GM12878 (cell line): Measurements from ENCODE around the gene RTP5. TPM values are rescaled to one million over a fixed set of nuclear protein-coding genes. Genes with fewer than 3 reads are reported as not detected.
A peak's percentile ranks its signal among the peaks of the same experiment; 100 is the strongest.

ENCODE experiments used
- BHLHE40 ChIP-seq, 2 experiments: fragments of 450-650 bp in 1 of 2; IDR thresholded peaks; 2 replicates each; pipeline ENCODE4 v1.6.1; 2011 to 2017; ENCODE audit warnings: low read depth in 2 of 2, borderline replicate concordance in 1 of 2, improper control_type of control experiment in 1 of 2, low read length in 1 of 2, mild to moderate bottlenecking in 1 of 2
- CEBPB ChIP-seq, 2 experiments: fragments of 150-350 bp in 1 of 2; IDR thresholded peaks; 2 replicates each; pipeline ENCODE4 v1.6.1; 2012 to 2014; ENCODE audit warnings: low read depth in 2 of 2, low read length in 2 of 2, borderline replicate concordance in 1 of 2, inconsistent platforms in 1 of 2
- CHD2 ChIP-seq: IDR thresholded peaks from 2 replicates; pipeline ENCODE4 v1.6.1; 2011; ENCODE audit warnings: low read depth, low read length, improper control_type of control experiment, borderline replicate concordance
- CTCF ChIP-seq, 3 experiments: IDR thresholded peaks in 2 of 3; conservative IDR thresholded peaks in 1 of 3; 2 replicates each; pipeline ENCODE4 v1.5.1; 2011; ENCODE audit warnings: low read depth in 3 of 3, low read length in 3 of 3, mild to moderate bottlenecking in 3 of 3, control low read depth in 2 of 3, moderate library complexity in 2 of 3, inconsistent platforms in 1 of 3, mixed read lengths in 1 of 3; ENCODE audit not compliant: control insufficient read depth in 2 of 3, insufficient read depth in 1 of 3; ENCODE audit errors: extremely low read depth in 1 of 3
- E4F1 ChIP-seq: fragments of 450-650 bp; IDR thresholded peaks from 2 replicates; pipeline ENCODE4 v1.6.1; 2018; ENCODE audit warnings: borderline replicate concordance, mild to moderate bottlenecking; ENCODE audit not compliant: partially characterized antibody
- ETV6 ChIP-seq, 2 experiments: fragments of 450-650 bp in 1 of 2; IDR thresholded peaks in 1 of 2; conservative IDR thresholded peaks in 1 of 2; 2 replicates each; pipeline ENCODE4 v1.6.1; 2014; ENCODE audit warnings: antibody characterized with exemption in 1 of 2, borderline replicate concordance in 1 of 2, low read depth in 1 of 2, mild to moderate bottlenecking in 1 of 2, moderate library complexity in 1 of 2
- EZH2 ChIP-seq: IDR thresholded peaks from 2 replicates; pipeline ENCODE4 v1.6.1; 2012; ENCODE audit warnings: low read depth, mild to moderate bottlenecking, control low read depth, inconsistent platforms, low read length, borderline replicate concordance; ENCODE audit not compliant: control insufficient read depth
- HCFC1 ChIP-seq: fragments of 150-350 bp; IDR thresholded peaks from 2 replicates; pipeline ENCODE4 v1.6.1; 2014; ENCODE audit warnings: low read length
- NFYB ChIP-seq: IDR thresholded peaks from 2 replicates; pipeline ENCODE4 v1.6.1; 2011; ENCODE audit warnings: low read depth, mild to moderate bottlenecking, low read length, improper control_type of control experiment, moderate library complexity; ENCODE audit not compliant: insufficient read depth
- PAX8 ChIP-seq: fragments of 450-650 bp; IDR thresholded peaks from 2 replicates; pipeline ENCODE4 v1.6.1; 2017; ENCODE audit warnings: mild to moderate bottlenecking, moderate library complexity
- PKNOX1 ChIP-seq: fragments of 450-650 bp; IDR thresholded peaks from 2 replicates; pipeline ENCODE4 v1.6.1; 2016; ENCODE audit warnings: mild to moderate bottlenecking
- RAD51 ChIP-seq: fragments of 450-650 bp; IDR thresholded peaks from 2 replicates; pipeline ENCODE4 v1.6.1; 2016; ENCODE audit warnings: moderate library complexity, mild to moderate bottlenecking, inconsistent platforms
- REST ChIP-seq: IDR thresholded peaks from 2 replicates; pipeline ENCODE4 v1.6.1; 2012; ENCODE audit warnings: mild to moderate bottlenecking, low read depth, low read length
- RFX5 ChIP-seq: IDR thresholded peaks from 2 replicates; pipeline ENCODE4 v1.6.1; 2011; ENCODE audit warnings: low read depth, low read length, improper control_type of control experiment
- TCF7 ChIP-seq: IDR thresholded peaks from 2 replicates; pipeline ENCODE4 v1.6.1; 2014; ENCODE audit warnings: antibody characterized with exemption, borderline replicate concordance
- YY1 ChIP-seq: IDR thresholded peaks from 2 replicates; pipeline ENCODE4 v1.6.1; 2011; ENCODE audit warnings: low read depth, mild to moderate bottlenecking, low read length
- ZBED1 ChIP-seq: IDR thresholded peaks from 2 replicates; pipeline ENCODE4 v1.6.1; 2016; ENCODE audit warnings: borderline replicate concordance
- ZBTB33 ChIP-seq: fragments of 450-650 bp; IDR thresholded peaks from 2 replicates; pipeline ENCODE4 v1.6.1; 2017; ENCODE audit warnings: mild to moderate bottlenecking
- ZNF217 ChIP-seq: fragments of 450-650 bp; IDR thresholded peaks from 2 replicates; pipeline ENCODE4 v1.6.1; 2017; ENCODE audit warnings: antibody characterized with exemption, mild to moderate bottlenecking
- polyA plus RNA-seq, 11 experiments: library from polyadenylated mRNA; depleted of rRNA in 4 of 11; unstranded in 6 of 11; stranded (reverse) in 5 of 11; fragments of >200 nt; fragmentation: Nextera tagmentation in 4 of 11; fragmentation: Illumina TruSeq in 1 of 11; extraction: Ambion mirVana in 4 of 11; extraction: Trizol in 1 of 11; gene quantifications; 1 replicate in 1 of 11; 2 replicates in 10 of 11; pipeline versions ENCODE4 v1.2.1 to v1.2.3, GENCODE V29; 2011 to 2016; ENCODE audit warnings: inconsistent platforms in 2 of 11, missing spikeins in 2 of 11, low read depth in 1 of 11
- total RNA-seq, 4 experiments: library from RNA; depleted of rRNA in 3 of 4; stranded (reverse); fragments of >200 nt in 3 of 4; fragmentation: Illumina TruSeq in 1 of 4; extraction: Trizol in 1 of 4; gene quantifications; 2 replicates each; pipeline versions ENCODE4 v1.2.1 to v1.2.3, GENCODE V29; 2013 to 2021

The RTP5 gene
- total and polyA plus RNA-seq, 10 of the 15 experiments (the other 5 are each of a cell fraction or from before 2014, with no cell fraction given) = 0.05 TPM; not detected in 9

GRCh38 chr2:241863536-241863954, 6.0 kb upstream of the RTP5 start (continued):
- no peak for TF ChIP-seq TCF7
- no peak for TF ChIP-seq PKNOX1
- no peak for TF ChIP-seq ZBED1
- no peak for TF ChIP-seq REST
- TF ChIP-seq E4F1 = no peak
- no peak for TF ChIP-seq RAD51
- TF ChIP-seq CHD2 = 0 out of 2 replicates have a peak, but pooled peaks have one; percentile 35
- no peak for TF ChIP-seq EZH2
- TF ChIP-seq NFYB = no peak
- TF ChIP-seq CTCF (IDR thresholded peaks at IDR 0.05 in 2 of 3, conservative IDR thresholded peaks at IDR 0.05 in 1 of 3; ENCODE audit: control insufficient read depth in 2 of 3, extremely low read depth in 1 of 3, insufficient read depth in 1 of 3, low read depth in 3 of 3, low read length in 3 of 3) = no peak
- TF ChIP-seq HCFC1 = no peak
- TF ChIP-seq BHLHE40 (IDR thresholded peaks at IDR 0.05; ENCODE audit: borderline replicate concordance in 1 of 2, low read depth in 2 of 2, low read length in 1 of 2) = peak in 1 of 2 experiments; percentile 53; a peak in 2 of 4 replicates
- peak; percentile 40; the same call in 1 of the 2 replicates for TF ChIP-seq YY1
- no peak for TF ChIP-seq CEBPB (IDR thresholded peaks at IDR 0.05; ENCODE audit: borderline replicate concordance in 1 of 2, low read depth in 2 of 2, low read length in 2 of 2)
- no peak for TF ChIP-seq ZBTB33
- TF ChIP-seq PAX8 = no peak
- no peak for TF ChIP-seq ZNF217
- TF ChIP-seq ETV6 (conservative IDR thresholded peaks at IDR 0.05 in 1 of 2, IDR thresholded peaks at IDR 0.05 in 1 of 2; ENCODE audit: borderline replicate concordance in 1 of 2, low read depth in 1 of 2) = no peak
- TF ChIP-seq RFX5 = no peak
